GM12878 (cell line): ENCODE measurements around the gene DNASE2B. TPM values are rescaled to one million over a fixed set of nuclear protein-coding genes. Genes with fewer than 3 reads are reported as not detected.

Experiments used
- ATF7 ChIP-seq: fragments of 450-650 bp; IDR thresholded peaks from 2 replicates; pipeline ENCODE4 v1.6.1; 2016; ENCODE audit warnings: low read depth, mild to moderate bottlenecking
- CBFB ChIP-seq: IDR thresholded peaks from 2 replicates; pipeline ENCODE4 v1.6.1; 2016; ENCODE audit warnings: antibody characterized with exemption, low read depth
- CREM ChIP-seq: IDR thresholded peaks from 2 replicates; pipeline ENCODE4 v1.6.1; 2014; ENCODE audit warnings: antibody characterized with exemption, low read depth
- CTCF ChIP-seq, 3 experiments: IDR thresholded peaks in 2 of 3; conservative IDR thresholded peaks in 1 of 3; 2 replicates each; pipeline ENCODE4 v1.5.1; 2011; ENCODE audit warnings: low read depth in 3 of 3, low read length in 3 of 3, mild to moderate bottlenecking in 3 of 3, control low read depth in 2 of 3, moderate library complexity in 2 of 3, inconsistent platforms in 1 of 3, mixed read lengths in 1 of 3; ENCODE audit not compliant: control insufficient read depth in 2 of 3, insufficient read depth in 1 of 3; ENCODE audit errors: extremely low read depth in 1 of 3
- E2F8 ChIP-seq: fragments of 450-650 bp; IDR thresholded peaks from 2 replicates; pipeline ENCODE4 v1.6.1; 2018; ENCODE audit warnings: mild to moderate bottlenecking, low read depth, moderate library complexity; ENCODE audit not compliant: partially characterized antibody
- IKZF1 ChIP-seq: fragments of 450-650 bp; conservative IDR thresholded peaks from 2 replicates; pipeline ENCODE4 v1.6.1; 2017; ENCODE audit warnings: antibody characterized with exemption, mild to moderate bottlenecking
- IKZF2 ChIP-seq, 2 experiments: fragments of 450-650 bp; IDR thresholded peaks; 2 replicates each; pipeline ENCODE4 v1.6.1; 2017; ENCODE audit warnings: mild to moderate bottlenecking in 2 of 2, moderate library complexity in 2 of 2
- JUNB ChIP-seq: IDR thresholded peaks from 2 replicates; pipeline ENCODE4 v1.6.1; 2016; ENCODE audit warnings: antibody characterized with exemption, mild to moderate bottlenecking
- MLLT1 ChIP-seq: fragments of 450-650 bp; IDR thresholded peaks from 2 replicates; pipeline ENCODE4 v1.6.1; 2016; ENCODE audit warnings: mild to moderate bottlenecking
- MTA2 ChIP-seq: fragments of 450-650 bp; IDR thresholded peaks from 2 replicates; pipeline ENCODE4 v1.6.1; 2016; ENCODE audit warnings: low read depth, mild to moderate bottlenecking, moderate library complexity
- PML ChIP-seq: IDR thresholded peaks from 2 replicates; pipeline ENCODE4 v1.6.1; 2012; ENCODE audit warnings: low read length, inconsistent platforms
- RAD21 ChIP-seq: IDR thresholded peaks from 2 replicates; pipeline ENCODE4 v1.6.1; 2011; ENCODE audit warnings: mild to moderate bottlenecking, low read depth, low read length, moderate library complexity; ENCODE audit not compliant: insufficient read depth
- RUNX3 ChIP-seq: IDR thresholded peaks from 2 replicates; pipeline ENCODE4 v1.6.1; 2012; ENCODE audit warnings: low read length, inconsistent platforms
- SKIL ChIP-seq: fragments of 450-650 bp; IDR thresholded peaks from 2 replicates; pipeline ENCODE4 v1.6.1; 2017; ENCODE audit warnings: mild to moderate bottlenecking, low read depth, inconsistent platforms; ENCODE audit not compliant: poor library complexity, severe bottlenecking
- SMARCA5 ChIP-seq: fragments of 450-650 bp; IDR thresholded peaks from 2 replicates; pipeline ENCODE4 v1.6.1; 2017; ENCODE audit warnings: mild to moderate bottlenecking
- SMC3 ChIP-seq: IDR thresholded peaks from 2 replicates; pipeline ENCODE4 v1.6.1; 2011; ENCODE audit warnings: low read length, improper control_type of control experiment, borderline replicate concordance
- SPI1 ChIP-seq: IDR thresholded peaks from 2 replicates; pipeline ENCODE4 v1.6.1; 2011; ENCODE audit warnings: low read depth, mild to moderate bottlenecking, low read length, moderate library complexity, borderline replicate concordance; ENCODE audit not compliant: insufficient read depth
- ZNF24 ChIP-seq: fragments of 450-650 bp; IDR thresholded peaks from 2 replicates; pipeline ENCODE4 v1.6.1; 2017; ENCODE audit warnings: antibody characterized with exemption, mild to moderate bottlenecking
- polyA plus RNA-seq, 11 experiments: library from polyadenylated mRNA; depleted of rRNA in 4 of 11; unstranded in 6 of 11; stranded (reverse) in 5 of 11; fragments of >200 nt; fragmentation: Nextera tagmentation in 4 of 11; fragmentation: Illumina TruSeq in 1 of 11; extraction: Ambion mirVana in 4 of 11; extraction: Trizol in 1 of 11; gene quantifications; 1 replicate in 1 of 11; 2 replicates in 10 of 11; pipeline versions ENCODE4 v1.2.1 to v1.2.3, GENCODE V29; 2011 to 2016; ENCODE audit warnings: inconsistent platforms in 2 of 11, missing spikeins in 2 of 11, low read depth in 1 of 11
- total RNA-seq, 4 experiments: library from RNA; depleted of rRNA in 3 of 4; stranded (reverse); fragments of >200 nt in 3 of 4; fragmentation: Illumina TruSeq in 1 of 4; extraction: Trizol in 1 of 4; gene quantifications; 2 replicates each; pipeline versions ENCODE4 v1.2.1 to v1.2.3, GENCODE V29; 2013 to 2021

Gene DNASE2B
- total and polyA plus RNA-seq, 10 of the 15 experiments (the other 5 are each of a cell fraction or from before 2014, with no cell fraction given): not detected

GRCh38 chr1:84442256-84442655 is 44.0 kb downstream of the DNASE2B start (continued):
- peak; percentile 52 for TF ChIP-seq JUNB
- TF ChIP-seq SMARCA5: peak; percentile 64; the same call in 1 of the 2 replicates
- TF ChIP-seq E2F8: no peak
- TF ChIP-seq MTA2: 0 out of 2 replicates have a peak, but pooled peaks have one; percentile 17
- peak; percentile 55; the same call in 1 of the 2 replicates for TF ChIP-seq ZNF24
- no peak for TF ChIP-seq IKZF1
- TF ChIP-seq IKZF2 (IDR thresholded peaks at IDR 0.05): 0 out of 4 replicates have a peak, but pooled peaks of 1 of the 2 experiments have one; percentile 15
- peak; percentile 38 to 78 (median 43); a peak in 4 of 6 replicates for TF ChIP-seq CTCF (IDR thresholded peaks at IDR 0.05 in 2 of 3, conservative IDR thresholded peaks at IDR 0.05 in 1 of 3; ENCODE audit: control insufficient read depth in 2 of 3, extremely low read depth in 1 of 3, insufficient read depth in 1 of 3, low read depth in 3 of 3, low read length in 3 of 3)
- TF ChIP-seq RUNX3: peak; percentile 86
- no peak for TF ChIP-seq SPI1
- no peak for TF ChIP-seq CREM
- peak; percentile 58; the same call in 1 of the 2 replicates for TF ChIP-seq MLLT1
- TF ChIP-seq SKIL: peak; percentile 60
- TF ChIP-seq ATF7: peak; percentile 79
- TF ChIP-seq PML: no peak
- TF ChIP-seq CBFB: peak; percentile 52; the same call in 1 of the 2 replicates
- peak; percentile 99 for TF ChIP-seq SMC3
- peak; percentile 88 for TF ChIP-seq RAD21
